ENCODE measurements around the gene KCNG3.
"Not testable (repeated sequence)": the region's sequence is repeated elsewhere in the genome, so short reads cannot be mapped to it uniquely, and the experiment has no call there.

The KCNG3 gene

GRCh38 chr2:42410742-42411514, 82.9 kb downstream of the KCNG3 start:
- no peak overlapping the region for H3K4me3 ChIP-seq
- H3K27ac ChIP-seq = no peak overlapping the region
- TF ChIP-seq POLR2AphosphoS5 (IDR thresholded peaks at IDR 0.05; ENCODE audit: borderline replicate concordance, low read depth, low read length) (no peak), EZH2 (IDR thresholded peaks at IDR 0.05) (no peak), FOXP2 (optimal IDR thresholded peaks at IDR 0.05; ENCODE audit: control extremely low read depth, extremely low read length, insufficient read depth) (no peak)
- no peak overlapping the region for H3K9ac ChIP-seq (ENCODE audit: insufficient read length)
- H3K9me3 ChIP-seq (ENCODE audit: low read depth, low read length) = peaks cover 6% of the 10 kb centered on the region; the same call in 1 of the 2 replicates
- H3K36me3 ChIP-seq (ENCODE audit: insufficient read depth, low read length) = no peaks in the 10 kb centered on the region
- DNase-seq (ENCODE audit: low read depth, low spot score) = no peak

GRCh38 chr2:42408009-42408408, 85.8 kb downstream of the KCNG3 start:
- H3K4me3 ChIP-seq = no peak overlapping the region
- no peak overlapping the region for H3K27ac ChIP-seq
- H3K9me3 ChIP-seq (ENCODE audit: low read depth, low read length) = no peaks in the 10 kb centered on the region
- TF ChIP-seq EZH2 (IDR thresholded peaks at IDR 0.05) = no peak
- TF ChIP-seq FOXP2 (optimal IDR thresholded peaks at IDR 0.05; ENCODE audit: control extremely low read depth, extremely low read length, insufficient read depth) = no peak
- TF ChIP-seq POLR2AphosphoS5 (IDR thresholded peaks at IDR 0.05; ENCODE audit: borderline replicate concordance, low read depth, low read length) = no peak
- H3K36me3 ChIP-seq (ENCODE audit: insufficient read depth, low read length) = no peaks in the 10 kb centered on the region
- no peak overlapping the region for H3K9ac ChIP-seq (ENCODE audit: insufficient read length)
- DNase-seq (ENCODE audit: low read depth, low spot score) = no peak

- H3K36me3 ChIP-seq (ENCODE audit: insufficient read depth, low read length) = no peaks in the 10 kb centered on the region
- TF ChIP-seq POLR2AphosphoS5 (IDR thresholded peaks at IDR 0.05; ENCODE audit: borderline replicate concordance, low read depth, low read length) = no peak
- TF ChIP-seq EZH2 (IDR thresholded peaks at IDR 0.05) = no peak
- no peak for TF ChIP-seq FOXP2 (optimal IDR thresholded peaks at IDR 0.05; ENCODE audit: control extremely low read depth, extremely low read length, insufficient read depth)
Measured at GRCh38 chr2:42407476-42407875, 86.3 kb downstream of the KCNG3 start.

GRCh38 chr2:42404676-42405075, 89.1 kb downstream of the KCNG3 start:
- TF ChIP-seq FOXP2 (optimal IDR thresholded peaks at IDR 0.05; ENCODE audit: control extremely low read depth, extremely low read length, insufficient read depth) (no peak), EZH2 (IDR thresholded peaks at IDR 0.05) (no peak), POLR2AphosphoS5 (IDR thresholded peaks at IDR 0.05; ENCODE audit: borderline replicate concordance, low read depth, low read length) (no peak)
- no peaks in the 10 kb centered on the region for H3K36me3 ChIP-seq (ENCODE audit: insufficient read depth, low read length)
- H3K9ac ChIP-seq (ENCODE audit: insufficient read length) = no peak overlapping the region
- H3K4me3 ChIP-seq = no peak overlapping the region
- no peaks in the 10 kb centered on the region for H3K9me3 ChIP-seq (ENCODE audit: low read depth, low read length)
- no peak overlapping the region for H3K27ac ChIP-seq
- no peak for DNase-seq (ENCODE audit: low read depth, low spot score)

More at GRCh38 chr2:42407476-42407875, 86.3 kb downstream of the KCNG3 start:
- DNase-seq (ENCODE audit: low read depth, low spot score) = no peak
- Histone ChIP-seq H3K9me3 (ENCODE audit: low read depth, low read length) (no peaks in the 10 kb centered on the region), H3K9ac (ENCODE audit: insufficient read length) (no peak overlapping the region), H3K27ac (no peak overlapping the region), H3K4me3 (no peak overlapping the region)

- Histone ChIP-seq H3K4me3 (no peak overlapping the region), H3K9ac (ENCODE audit: insufficient read length) (no peak overlapping the region), H3K27ac (no peak overlapping the region), H3K36me3 (ENCODE audit: insufficient read depth, low read length) (no peaks in the 10 kb centered on the region), H3K9me3 (ENCODE audit: low read depth, low read length) (no peaks in the 10 kb centered on the region)
- no peak for TF ChIP-seq FOXP2 (optimal IDR thresholded peaks at IDR 0.05; ENCODE audit: control extremely low read depth, extremely low read length, insufficient read depth)
- TF ChIP-seq POLR2AphosphoS5 (IDR thresholded peaks at IDR 0.05; ENCODE audit: borderline replicate concordance, low read depth, low read length) = no peak
- TF ChIP-seq EZH2 (IDR thresholded peaks at IDR 0.05) = no peak
- no peak for DNase-seq (ENCODE audit: low read depth, low spot score)
Measured at GRCh38 chr2:42401773-42402172, 92.0 kb downstream of the KCNG3 start.

GRCh38 chr2:42398052-42398451, 95.7 kb downstream of the KCNG3 start:
- H3K4me3 ChIP-seq; H3K27ac ChIP-seq; DNase-seq (ENCODE audit: low read depth, low spot score); H3K9me3 ChIP-seq (ENCODE audit: low read depth, low read length); H3K9ac ChIP-seq (ENCODE audit: insufficient read length); H3K36me3 ChIP-seq (ENCODE audit: insufficient read depth, low read length): not testable (repeated sequence)

- not testable (repeated sequence) for H3K9ac ChIP-seq (ENCODE audit: insufficient read length); H3K9me3 ChIP-seq (ENCODE audit: low read depth, low read length); H3K4me3 ChIP-seq; H3K36me3 ChIP-seq (ENCODE audit: insufficient read depth, low read length); H3K27ac ChIP-seq; DNase-seq (ENCODE audit: low read depth, low spot score)
Measured at GRCh38 chr2:42393320-42393719, 100.5 kb downstream of the KCNG3 start.

GRCh38 chr2:42392191-42392590, 101.6 kb downstream of the KCNG3 start:
- Histone ChIP-seq H3K4me3 (no peak overlapping the region), H3K36me3 (ENCODE audit: insufficient read depth, low read length) (no peaks in the 10 kb centered on the region), H3K9me3 (ENCODE audit: low read depth, low read length) (no peaks in the 10 kb centered on the region), H3K27ac (no peak overlapping the region), H3K9ac (ENCODE audit: insufficient read length) (no peak overlapping the region)
- no peak for DNase-seq (ENCODE audit: low read depth, low spot score)
- TF ChIP-seq EZH2 (IDR thresholded peaks at IDR 0.05) (no peak), POLR2AphosphoS5 (IDR thresholded peaks at IDR 0.05; ENCODE audit: borderline replicate concordance, low read depth, low read length) (no peak), FOXP2 (optimal IDR thresholded peaks at IDR 0.05; ENCODE audit: control extremely low read depth, extremely low read length, insufficient read depth) (no peak)

Measured in SK-N-MC (cell line).